Bone marrow (tissue), 2 donors: Measurements from ENCODE around the gene GULP1.
"Not testable (repeated sequence)": the region's sequence is repeated elsewhere in the genome, so short reads cannot be mapped to it uniquely, and the experiment has no call there.

Source experiments
- DNase-seq, 2 donors: peaks; one replicate each; lab custom pipeline; 2025; lab: John Stamatoyannopoulos, UW

The GULP1 gene

GRCh38 chr2:188601927-188602326, 310.3 kb downstream of the GULP1 start:
- DNase-seq: no peak

- DNase-seq: no peak
These were observed 312.9 kb downstream of the GULP1 start for GRCh38 chr2:188604579-188604978.

- not testable (repeated sequence) for DNase-seq
These were observed 314.2 kb downstream of the GULP1 start for GRCh38 chr2:188605609-188606584.

- not testable (repeated sequence) for DNase-seq
These were observed 314.9 kb downstream of the GULP1 start for GRCh38 chr2:188606596-188606995.

- DNase-seq: no peak
These were observed 315.8 kb downstream of the GULP1 start for GRCh38 chr2:188607501-188607900.

- no peak for DNase-seq
These were observed 317.8 kb downstream of the GULP1 start for GRCh38 chr2:188609321-188610049.

- no peak for DNase-seq
These were observed 318.4 kb downstream of the GULP1 start for GRCh38 chr2:188610050-188610444.

GRCh38 chr2:188610827-188611226, 319.2 kb downstream of the GULP1 start:
- DNase-seq: no peak

- DNase-seq: no peak
These were observed 327.5 kb downstream of the GULP1 start for GRCh38 chr2:188619146-188619545.

- DNase-seq: no peak
These were observed 329.2 kb downstream of the GULP1 start for GRCh38 chr2:188620916-188621315.

GRCh38 chr2:188622601-188623260, 331.1 kb downstream of the GULP1 start:
- DNase-seq: no peak

- DNase-seq: no peak
These were observed 332.4 kb downstream of the GULP1 start for GRCh38 chr2:188623995-188624643.

- no peak for DNase-seq
These were observed 335.8 kb downstream of the GULP1 start for GRCh38 chr2:188627471-188627870.

- DNase-seq: no peak
These were observed 337.5 kb downstream of the GULP1 start for GRCh38 chr2:188628989-188629752.

GRCh38 chr2:188629753-188630527, 338.3 kb downstream of the GULP1 start:
- no peak for DNase-seq

- DNase-seq: no peak
These were observed 339.5 kb downstream of the GULP1 start for GRCh38 chr2:188631037-188631809.

GRCh38 chr2:188634656-188635055, 343.0 kb downstream of the GULP1 start:
- no peak for DNase-seq
